ENCODE data around the gene MELTF. TPM values are rescaled to one million over a fixed set of nuclear protein-coding genes. Genes with fewer than 3 reads are reported as not detected.

MELTF gene
- total RNA-seq, 1 donor from 2014 or later = 5.2 TPM

DNA sequence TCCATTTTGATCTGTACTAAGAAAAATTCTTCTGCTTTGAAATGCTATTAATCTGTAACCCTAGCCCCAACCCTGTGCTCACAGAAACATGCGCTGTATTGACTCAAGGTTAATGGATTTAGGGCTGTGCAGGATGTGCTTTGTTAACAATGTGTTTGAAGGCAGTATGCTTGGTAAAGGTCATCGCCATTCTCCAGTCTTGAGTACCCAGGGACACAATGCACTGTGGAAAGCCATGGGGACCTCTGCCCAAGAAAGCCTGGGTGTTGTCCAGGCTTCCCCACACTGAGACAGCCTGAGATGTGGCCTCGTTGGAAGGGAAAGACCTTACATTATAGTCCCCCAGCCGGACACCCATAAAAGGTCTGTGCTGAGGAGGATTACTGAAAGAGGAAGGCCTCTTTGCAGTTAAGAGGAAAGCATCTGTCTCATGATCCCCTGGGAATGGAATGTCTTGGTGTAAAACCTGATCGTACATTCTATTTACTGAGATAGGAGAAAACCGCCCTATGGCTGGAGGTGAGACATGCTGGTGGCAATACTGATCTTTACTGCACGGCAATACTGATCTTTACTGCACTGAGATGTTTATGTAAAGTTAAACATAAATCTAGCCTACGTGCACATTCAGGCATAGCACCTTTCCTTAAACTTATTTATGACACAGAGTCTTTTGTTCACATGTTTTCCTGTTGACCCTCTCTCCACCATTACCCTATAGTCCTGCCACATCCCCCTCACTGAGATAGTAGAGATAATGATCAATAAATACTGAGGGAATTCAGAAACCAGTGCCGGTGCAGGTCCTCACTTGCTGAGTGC lies 67.3 kb downstream of the MELTF start:
- H3K4me3 Mint-ChIP-seq (ENCODE audit: unreplicated experiment) = no peak overlapping the region
- H3K27me3 Mint-ChIP-seq (ENCODE audit: low read depth) = no peaks in the 10 kb centered on the region

DNA sequence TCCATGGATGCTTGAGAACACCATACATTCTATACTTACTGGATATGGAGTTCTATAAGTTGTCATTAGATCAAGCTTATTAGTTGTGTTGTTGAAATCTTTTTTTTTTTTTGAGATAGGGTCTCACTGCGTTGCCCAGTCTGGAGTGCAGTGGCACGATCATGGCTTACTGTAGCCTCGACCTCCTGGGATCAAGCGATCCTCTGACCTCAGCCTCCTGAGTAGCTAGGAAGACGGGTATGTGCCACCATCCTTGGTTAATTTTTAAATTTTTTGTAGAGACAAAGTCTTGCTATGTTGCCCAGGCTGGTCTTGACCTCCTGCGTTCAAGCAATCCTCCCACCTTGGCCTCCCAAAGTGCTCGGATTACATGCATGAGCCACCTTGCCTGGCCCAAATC lies 74.8 kb downstream of the MELTF start:
- Mint-ChIP-seq H3K4me3 (ENCODE audit: unreplicated experiment) (no peak overlapping the region), H3K36me3 (ENCODE audit: low read depth) (peaks cover 2% of the 10 kb centered on the region), H3K9me3 (ENCODE audit: low read depth) (no peaks in the 10 kb centered on the region), H3K27me3 (ENCODE audit: low read depth) (no peaks in the 10 kb centered on the region), H3K4me1 (ENCODE audit: low read depth) (no peaks in the 10 kb centered on the region), H3K27ac (ENCODE audit: unreplicated experiment) (no peak overlapping the region)
- TF ChIP-seq, protein P1, sequence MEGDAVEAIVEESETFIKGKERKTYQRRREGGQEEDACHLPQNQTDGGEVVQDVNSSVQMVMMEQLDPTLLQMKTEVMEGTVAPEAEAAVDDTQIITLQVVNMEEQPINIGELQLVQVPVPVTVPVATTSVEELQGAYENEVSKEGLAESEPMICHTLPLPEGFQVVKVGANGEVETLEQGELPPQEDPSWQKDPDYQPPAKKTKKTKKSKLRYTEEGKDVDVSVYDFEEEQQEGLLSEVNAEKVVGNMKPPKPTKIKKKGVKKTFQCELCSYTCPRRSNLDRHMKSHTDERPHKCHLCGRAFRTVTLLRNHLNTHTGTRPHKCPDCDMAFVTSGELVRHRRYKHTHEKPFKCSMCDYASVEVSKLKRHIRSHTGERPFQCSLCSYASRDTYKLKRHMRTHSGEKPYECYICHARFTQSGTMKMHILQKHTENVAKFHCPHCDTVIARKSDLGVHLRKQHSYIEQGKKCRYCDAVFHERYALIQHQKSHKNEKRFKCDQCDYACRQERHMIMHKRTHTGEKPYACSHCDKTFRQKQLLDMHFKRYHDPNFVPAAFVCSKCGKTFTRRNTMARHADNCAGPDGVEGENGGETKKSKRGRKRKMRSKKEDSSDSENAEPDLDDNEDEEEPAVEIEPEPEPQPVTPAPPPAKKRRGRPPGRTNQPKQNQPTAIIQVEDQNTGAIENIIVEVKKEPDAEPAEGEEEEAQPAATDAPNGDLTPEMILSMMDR (IDR thresholded peaks at IDR 0.05) = no peak
- no peak for DNase-seq (ENCODE audit: low spot score)

More for the DNA sequence above, 67.3 kb downstream of the MELTF start:
- Mint-ChIP-seq H3K36me3 (ENCODE audit: low read depth) (peaks cover 1% of the 10 kb centered on the region), H3K4me1 (ENCODE audit: low read depth) (no peaks in the 10 kb centered on the region), H3K27ac (ENCODE audit: unreplicated experiment) (no peak overlapping the region), H3K9me3 (ENCODE audit: low read depth) (no peaks in the 10 kb centered on the region)
- TF ChIP-seq, protein P1 (IDR thresholded peaks at IDR 0.05) = no peak
- no peak for DNase-seq (ENCODE audit: low spot score)

Other genes starting within 250 kb of the MELTF start
- gene SENP5, start 161.9 kb downstream of the MELTF start, total RNA-seq = 34.8 to 37.5 TPM (median 36.2 TPM) in 3 replicates
- gene NCBP2, start 87.3 kb downstream of the MELTF start, total RNA-seq = 59.5 to 67.2 TPM (median 61.5 TPM) in 3 replicates
- gene PIGZ, start 61.0 kb downstream of the MELTF start, total RNA-seq = 8.8 to 10.1 TPM (median 9.9 TPM) in 3 replicates